Loucy (cell line): ENCODE results near the gene CERS5.

Experiments
- EZH2phosphoT487 ChIP-seq: fragments of 200-600 bp; IDR thresholded peaks from 2 replicates; pipeline ENCODE4 v1.6.1; 2018; ENCODE audit warnings: antibody characterized with exemption, mild to moderate bottlenecking, moderate library complexity, borderline replicate concordance
- TF ChIP-seq, protein P1 (sequence below): fragments of 200-600 bp; sonication (generic); conservative IDR thresholded peaks from 2 replicates; pipeline ENCODE4 v1.5.1; 2014; ENCODE audit warnings: mild to moderate bottlenecking, antibody characterized with exemption, low read length

- TF ChIP-seq, protein P1, sequence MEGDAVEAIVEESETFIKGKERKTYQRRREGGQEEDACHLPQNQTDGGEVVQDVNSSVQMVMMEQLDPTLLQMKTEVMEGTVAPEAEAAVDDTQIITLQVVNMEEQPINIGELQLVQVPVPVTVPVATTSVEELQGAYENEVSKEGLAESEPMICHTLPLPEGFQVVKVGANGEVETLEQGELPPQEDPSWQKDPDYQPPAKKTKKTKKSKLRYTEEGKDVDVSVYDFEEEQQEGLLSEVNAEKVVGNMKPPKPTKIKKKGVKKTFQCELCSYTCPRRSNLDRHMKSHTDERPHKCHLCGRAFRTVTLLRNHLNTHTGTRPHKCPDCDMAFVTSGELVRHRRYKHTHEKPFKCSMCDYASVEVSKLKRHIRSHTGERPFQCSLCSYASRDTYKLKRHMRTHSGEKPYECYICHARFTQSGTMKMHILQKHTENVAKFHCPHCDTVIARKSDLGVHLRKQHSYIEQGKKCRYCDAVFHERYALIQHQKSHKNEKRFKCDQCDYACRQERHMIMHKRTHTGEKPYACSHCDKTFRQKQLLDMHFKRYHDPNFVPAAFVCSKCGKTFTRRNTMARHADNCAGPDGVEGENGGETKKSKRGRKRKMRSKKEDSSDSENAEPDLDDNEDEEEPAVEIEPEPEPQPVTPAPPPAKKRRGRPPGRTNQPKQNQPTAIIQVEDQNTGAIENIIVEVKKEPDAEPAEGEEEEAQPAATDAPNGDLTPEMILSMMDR = peak; percentile 84
- no peak for TF ChIP-seq EZH2phosphoT487
These were observed 55.3 kb downstream of the CERS5 start, which contains the start of gene COX14 for GRCh38 chr12:50111693-50112455.
